ENCODE measurements around the gene IGF2BP2. TPM values are rescaled to one million over a fixed set of nuclear protein-coding genes. Genes with fewer than 3 reads are reported as not detected.

Gene IGF2BP2
- total and polyA plus RNA-seq, 9 of the 15 experiments (the other 6 are each of a cell fraction or from before 2014, with no cell fraction given), result 3.2 to 59.6 (median 30.5) TPM

GRCh38 chr3:185824051-185825005, 514 bp downstream of the IGF2BP2 start (continued):
- TF ChIP-seq HBP1 (CRISPR knock-in tag; IDR thresholded peaks at IDR 0.05) (no peak), POLR3A (IDR thresholded peaks at IDR 0.05; ENCODE audit: borderline replicate concordance, extremely low read depth, insufficient read depth, insufficient read length) (no peak), SAFB2 (IDR thresholded peaks at IDR 0.05; ENCODE audit: borderline replicate concordance, low read depth, low read length, severe bottlenecking) (no peak), PTTG1 (tag; IDR thresholded peaks at IDR 0.05; ENCODE audit: low read depth) (no peak), ARID2 (IDR thresholded peaks at IDR 0.05) (no peak), POLR2A (conservative IDR thresholded peaks at IDR 0.05) (0 out of 2 replicates have a peak, but pooled peaks have one; percentile 35), TAL1 (IDR thresholded peaks at IDR 0.05) (no peak), SNRNP70 (optimal IDR thresholded peaks at IDR 0.05; ENCODE audit: low read depth, low read length) (no peak), CREB3 (tag; conservative IDR thresholded peaks at IDR 0.05; ENCODE audit: low read depth) (no peak), RUNX1 (IDR thresholded peaks at IDR 0.05; ENCODE audit: low read depth) (no peak), NELFE (IDR thresholded peaks at IDR 0.05; ENCODE audit: insufficient read depth, insufficient read length) (no peak), PBX2 (CRISPR knock-in tag; IDR thresholded peaks at IDR 0.05; ENCODE audit: low read depth) (no peak), PBX2 (tag; conservative IDR thresholded peaks at IDR 0.05; ENCODE audit: low read depth) (no peak), ZSCAN32 (CRISPR knock-in tag; IDR thresholded peaks at IDR 0.05) (no peak), RHOXF2B (CRISPR knock-in tag; conservative IDR thresholded peaks at IDR 0.05) (no peak), ZNF239 (CRISPR knock-in tag; IDR thresholded peaks at IDR 0.05) (no peak), KDM2B (CRISPR knock-in tag; IDR thresholded peaks at IDR 0.05) (no peak), FOXK1 (CRISPR knock-in tag; IDR thresholded peaks at IDR 0.05; ENCODE audit: borderline replicate concordance) (no peak), DLX4 (CRISPR knock-in tag; IDR thresholded peaks at IDR 0.05) (no peak), PATZ1 (CRISPR knock-in tag; IDR thresholded peaks at IDR 0.05; ENCODE audit: borderline replicate concordance) (no peak), KLF10 (CRISPR knock-in tag; IDR thresholded peaks at IDR 0.05) (no peak)
